Neural progenitor cell (in vitro differentiated cells): ENCODE results near the gene FRY. TPM values are rescaled to one million over a fixed set of nuclear protein-coding genes. Genes with fewer than 3 reads are reported as not detected.

Experiments
- DNase-seq: peaks from one replicate; pipeline ENCODE4 v3.0.0-alpha.2; 2016; ENCODE audit warnings: low spot score
- H2AFZ ChIP-seq: fragments of 200-600 bp; sonication (generic); replicated peaks from 2 replicates; pipeline ENCODE4 v1.6.1; 2016; ENCODE audit warnings: antibody characterized with exemption
- H3F3A ChIP-seq: fragments of 200-600 bp; sonication (generic); 2 replicates; pipeline ENCODE4 v1.6.1; 2016; ENCODE audit warnings: antibody characterized with exemption, low read depth
- H3K27ac ChIP-seq: fragments of 200-600 bp; sonication (generic); 2 replicates; pipeline ENCODE4 v1.5.1; 2016; ENCODE audit warnings: mild to moderate bottlenecking
- H3K27me3 ChIP-seq: fragments of 200-600 bp; sonication (generic); 2 replicates; pipeline ENCODE4 v1.6.1; 2016; ENCODE audit warnings: mild to moderate bottlenecking, moderate library complexity
- H3K36me3 ChIP-seq: fragments of 200-600 bp; sonication (generic); 2 replicates; pipeline ENCODE4 v1.5.1; 2016
- H3K4me1 ChIP-seq: fragments of 200-600 bp; sonication (generic); 2 replicates; pipeline ENCODE4 v1.6.1; 2016; ENCODE audit warnings: mixed run types
- H3K4me2 ChIP-seq: fragments of 200-600 bp; sonication (generic); 2 replicates; pipeline ENCODE4 v1.6.1; 2016
- H3K4me3 ChIP-seq: fragments of 200-600 bp; sonication (generic); 2 replicates; pipeline ENCODE4 v1.5.1; 2016
- H3K79me2 ChIP-seq: fragments of 200-600 bp; sonication (generic); 2 replicates; pipeline ENCODE4 v1.6.1; 2016; ENCODE audit warnings: low read depth
- H3K9ac ChIP-seq: fragments of 200-600 bp; sonication (generic); 2 replicates; pipeline ENCODE4 v1.6.1; 2016
- H3K9me3 ChIP-seq: fragments of 200-600 bp; sonication (generic); 2 replicates; pipeline ENCODE4 v1.5.1; 2016; ENCODE audit warnings: low read depth
- H4K20me1 ChIP-seq: fragments of 200-600 bp; sonication (generic); 2 replicates; pipeline ENCODE4 v1.6.1; 2016; ENCODE audit warnings: low read depth
- H3K27ac Mint-ChIP-seq: 3 replicates; pipeline ENCODE4 v1.8.0; 2021; ENCODE audit warnings: mixed read lengths
- H3K27me3 Mint-ChIP-seq: 2 replicates; pipeline ENCODE4 v1.8.0; 2022; ENCODE audit warnings: low read depth, mild to moderate bottlenecking, inconsistent platforms, moderate library complexity, mixed read lengths; ENCODE audit not compliant: insufficient read depth
- H3K36me3 Mint-ChIP-seq: 3 replicates; pipeline ENCODE4 v1.8.0; 2021; ENCODE audit warnings: mixed read lengths
- H3K4me1 Mint-ChIP-seq: 3 replicates; pipeline ENCODE4 v1.8.0; 2021; ENCODE audit warnings: mixed read lengths
- H3K4me3 Mint-ChIP-seq: 3 replicates; pipeline ENCODE4 v1.8.0; 2021; ENCODE audit warnings: mild to moderate bottlenecking, moderate library complexity, mixed read lengths
- H3K9me3 Mint-ChIP-seq: 3 replicates; pipeline ENCODE4 v1.8.0; 2020; ENCODE audit warnings: mixed read lengths
- EZH2 ChIP-seq: fragments of 200-600 bp; sonication (generic); IDR thresholded peaks from 2 replicates; pipeline ENCODE4 v1.6.1; 2017; ENCODE audit warnings: antibody characterized with exemption, mild to moderate bottlenecking, moderate library complexity
- EZH2phosphoT487 ChIP-seq: fragments of 200-600 bp; sonication (generic); IDR thresholded peaks from 2 replicates; pipeline ENCODE4 v1.6.1; 2017; ENCODE audit warnings: antibody characterized with exemption
- total RNA-seq: library from RNA; depleted of rRNA; stranded (reverse); fragments of >200 nt; gene quantifications from 2 replicates; pipeline ENCODE4 v1.2.3, GENCODE V29; 2015; ENCODE audit warnings: low replicate concordance
- TF ChIP-seq, protein P1 (sequence below): fragments of 200-600 bp; sonication (generic); IDR thresholded peaks from 2 replicates; pipeline ENCODE4 v1.5.1; 2017; ENCODE audit warnings: antibody characterized with exemption, mild to moderate bottlenecking

The FRY gene
- total RNA-seq, 1 donor from 2014 or later, result 12.6 TPM

DNA sequence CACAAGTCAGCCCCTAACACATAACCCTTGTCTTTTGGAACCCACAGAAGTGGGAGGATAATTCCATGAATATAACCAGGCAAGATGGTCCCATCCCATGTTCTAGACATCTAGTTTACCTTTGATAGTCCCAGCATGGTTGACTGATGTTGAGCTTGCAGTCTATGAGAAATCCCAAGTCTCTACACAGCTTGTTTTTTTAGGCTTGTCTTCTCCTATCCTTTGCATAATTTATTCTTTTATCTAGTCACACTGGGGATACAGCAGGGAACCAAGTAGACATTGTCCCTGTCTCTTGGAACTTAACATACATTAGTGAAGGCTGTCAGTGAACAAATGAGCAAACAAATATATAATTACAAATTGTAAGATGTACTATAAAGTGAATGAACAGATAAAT, 19.6 kb upstream of the FRY start:
- Mint-ChIP-seq H3K27ac (no peak overlapping the region), H3K9me3 (no peaks in the 10 kb centered on the region), H3K4me3 (no peak overlapping the region), H3K27me3 (peaks cover 2% of the 10 kb centered on the region), H3K36me3 (no peaks in the 10 kb centered on the region), H3K4me1 (peaks cover 7% of the 10 kb centered on the region)
- H3K36me3 ChIP-seq, result no peaks in the 10 kb centered on the region
- H2AFZ ChIP-seq, result no peak overlapping the region
- no peaks in the 10 kb centered on the region for H4K20me1 ChIP-seq
- H3F3A ChIP-seq, result no peaks in the 10 kb centered on the region
- no peaks in the 10 kb centered on the region for H3K79me2 ChIP-seq
- H3K4me2 ChIP-seq, result no peak overlapping the region
- no peak overlapping the region for H3K27ac ChIP-seq
- H3K4me3 ChIP-seq, result no peak overlapping the region
- no peak overlapping the region for H3K9ac ChIP-seq
- no peaks in the 10 kb centered on the region for H3K9me3 ChIP-seq
- no peak for DNase-seq
- TF ChIP-seq EZH2phosphoT487 (no peak), EZH2 (no peak)
- TF ChIP-seq, protein P1, sequence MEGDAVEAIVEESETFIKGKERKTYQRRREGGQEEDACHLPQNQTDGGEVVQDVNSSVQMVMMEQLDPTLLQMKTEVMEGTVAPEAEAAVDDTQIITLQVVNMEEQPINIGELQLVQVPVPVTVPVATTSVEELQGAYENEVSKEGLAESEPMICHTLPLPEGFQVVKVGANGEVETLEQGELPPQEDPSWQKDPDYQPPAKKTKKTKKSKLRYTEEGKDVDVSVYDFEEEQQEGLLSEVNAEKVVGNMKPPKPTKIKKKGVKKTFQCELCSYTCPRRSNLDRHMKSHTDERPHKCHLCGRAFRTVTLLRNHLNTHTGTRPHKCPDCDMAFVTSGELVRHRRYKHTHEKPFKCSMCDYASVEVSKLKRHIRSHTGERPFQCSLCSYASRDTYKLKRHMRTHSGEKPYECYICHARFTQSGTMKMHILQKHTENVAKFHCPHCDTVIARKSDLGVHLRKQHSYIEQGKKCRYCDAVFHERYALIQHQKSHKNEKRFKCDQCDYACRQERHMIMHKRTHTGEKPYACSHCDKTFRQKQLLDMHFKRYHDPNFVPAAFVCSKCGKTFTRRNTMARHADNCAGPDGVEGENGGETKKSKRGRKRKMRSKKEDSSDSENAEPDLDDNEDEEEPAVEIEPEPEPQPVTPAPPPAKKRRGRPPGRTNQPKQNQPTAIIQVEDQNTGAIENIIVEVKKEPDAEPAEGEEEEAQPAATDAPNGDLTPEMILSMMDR, result no peak
- H3K27me3 ChIP-seq, result no peaks in the 10 kb centered on the region
- H3K4me1 ChIP-seq, result peaks cover 8% of the 10 kb centered on the region

DNA sequence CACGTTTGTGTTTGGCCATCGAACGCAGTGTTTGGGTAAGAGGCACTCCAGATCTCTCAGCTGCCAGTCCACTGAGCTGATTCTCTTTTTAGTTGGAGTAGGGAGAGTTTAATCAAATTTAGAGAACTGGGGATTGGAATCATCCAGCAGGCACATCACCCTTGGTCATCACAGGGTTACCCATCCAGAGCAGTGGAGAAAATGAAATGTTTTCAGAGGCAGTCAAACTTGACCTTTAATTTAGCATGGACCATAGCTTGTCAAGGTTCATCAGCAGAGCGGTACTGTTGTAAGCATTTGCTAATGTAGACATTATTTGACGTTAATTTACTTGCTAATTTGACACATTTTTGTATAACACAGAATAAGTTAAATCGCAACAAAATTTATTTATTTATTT, 18.4 kb upstream of the FRY start:
- DNase-seq, result no peak
- H3K9me3 ChIP-seq, result no peaks in the 10 kb centered on the region
- H3K27me3 ChIP-seq, result no peaks in the 10 kb centered on the region
- no peaks in the 10 kb centered on the region for H3F3A ChIP-seq
- H4K20me1 ChIP-seq, result no peaks in the 10 kb centered on the region
- Mint-ChIP-seq H3K4me1 (peaks cover 7% of the 10 kb centered on the region), H3K27ac (no peak overlapping the region), H3K27me3 (peaks cover 2% of the 10 kb centered on the region), H3K4me3 (no peak overlapping the region), H3K36me3 (no peaks in the 10 kb centered on the region), H3K9me3 (no peaks in the 10 kb centered on the region)
- TF ChIP-seq, protein P1, result no peak
- TF ChIP-seq EZH2 (no peak), EZH2phosphoT487 (no peak)
- no peak overlapping the region for H3K4me2 ChIP-seq
- H3K36me3 ChIP-seq, result no peaks in the 10 kb centered on the region
- no peak overlapping the region for H2AFZ ChIP-seq
- no peak overlapping the region for H3K9ac ChIP-seq
- no peak overlapping the region for H3K4me3 ChIP-seq
- no peak overlapping the region for H3K27ac ChIP-seq
- no peaks in the 10 kb centered on the region for H3K79me2 ChIP-seq
- peaks cover 8% of the 10 kb centered on the region for H3K4me1 ChIP-seq

DNA sequence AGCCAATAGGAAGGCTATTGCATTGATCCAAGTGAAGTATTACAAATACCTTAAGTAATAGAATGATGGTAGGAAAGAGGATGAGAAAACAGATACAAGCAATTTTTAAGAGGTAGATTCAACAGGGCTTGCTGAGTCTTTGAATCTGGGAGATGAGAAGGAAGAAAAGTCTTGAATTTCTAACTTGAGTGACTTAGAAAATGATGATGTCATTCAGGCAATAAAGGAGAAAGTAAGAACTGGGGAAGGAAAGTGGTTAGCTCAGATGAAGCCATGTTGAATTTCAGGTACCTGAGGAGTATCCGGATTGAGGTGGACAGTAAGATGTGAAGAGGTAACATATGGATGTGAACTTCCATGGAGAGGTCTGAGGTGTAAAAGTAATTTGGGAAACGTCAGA, 15.5 kb upstream of the FRY start:
- no peak overlapping the region for H3K4me2 ChIP-seq
- no peaks in the 10 kb centered on the region for H4K20me1 ChIP-seq
- no peak for DNase-seq
- TF ChIP-seq EZH2, result no peak
- TF ChIP-seq, protein P1, result no peak
- H3K36me3 ChIP-seq, result no peaks in the 10 kb centered on the region
- Mint-ChIP-seq H3K4me1 (peaks cover 7% of the 10 kb centered on the region), H3K27me3 (peaks cover 4% of the 10 kb centered on the region), H3K9me3 (no peaks in the 10 kb centered on the region), H3K4me3 (no peak overlapping the region), H3K27ac (no peak overlapping the region), H3K36me3 (no peaks in the 10 kb centered on the region)
- H3F3A ChIP-seq, result no peaks in the 10 kb centered on the region
- H3K4me3 ChIP-seq, result no peak overlapping the region
- no peaks in the 10 kb centered on the region for H3K79me2 ChIP-seq
- H3K9me3 ChIP-seq, result no peaks in the 10 kb centered on the region
- H3K4me1 ChIP-seq, result peaks cover 8% of the 10 kb centered on the region
- no peaks in the 10 kb centered on the region for H3K27me3 ChIP-seq
- H3K9ac ChIP-seq, result no peak overlapping the region
- H3K27ac ChIP-seq, result no peak overlapping the region
- H2AFZ ChIP-seq, result no peak overlapping the region
